GM12878 (cell line): Measurements from ENCODE around the gene TMEM266. TPM values are rescaled to one million over a fixed set of nuclear protein-coding genes. Genes with fewer than 3 reads are reported as not detected.

Source experiments
- ATAC-seq: fragments of 200-7000 bp; cut with Tn5 transposase; 3 replicates; pipeline ENCODE4 v1.9.1; 2020; ENCODE audit warnings: mild to moderate bottlenecking, moderate library complexity
- BruUV-seq: library from RNA; stranded (reverse); fragments of 400-500 nt; replicated peaks from 2 replicates; lab custom pipeline; 2021; lab: Mats Ljungman, UMichigan
- CTCF ChIA-PET: fragments of 300-600 bp; sonication (Branson Sonifier 250); formaldehyde crosslinking; extraction: SDS; loops from one replicate; lab custom pipeline; 2021; ENCODE audit warnings: inconsistent platforms; lab: Yijun Ruan, JAX
- POLR2A ChIA-PET: fragments of 350-600 bp; formaldehyde crosslinking; extraction: SDS; loops from one replicate; lab custom pipeline; 2021; ENCODE audit warnings: inconsistent platforms; lab: Charles Lee
- RAD21 ChIA-PET: fragments of 300-600 bp; sonication (Branson Sonifier 250); formaldehyde crosslinking; loops from one replicate; lab custom pipeline; 2023; ENCODE audit warnings: antibody characterized with exemption; ENCODE audit not compliant: unreplicated experiment; lab: Charles Lee
- SMC1A ChIA-PET: fragments of 300-600 bp; sonication (Branson Sonifier 250); formaldehyde crosslinking; loops from one replicate; lab custom pipeline; 2023; ENCODE audit not compliant: unreplicated experiment, uncharacterized antibody; lab: Charles Lee
- DNase-seq: peaks from one replicate; pipeline ENCODE4 v3.0.0-alpha.2; 2011; ENCODE audit warnings: low read depth, low spot score
- FAIRE-seq: peaks from 3 replicates; lab custom pipeline; 2011; peaks lifted over from hg19 to GRCh38; lab: Jason Lieb, UNC
- H2AFZ ChIP-seq: 2 replicates; pipeline ENCODE4 v1.6.0; 2011; ENCODE audit warnings: low read depth, low read length, control low read depth; ENCODE audit not compliant: control insufficient read depth
- H3K27ac ChIP-seq: 2 replicates; pipeline ENCODE4 v1.5.1; 2011; ENCODE audit warnings: control low read depth; ENCODE audit not compliant: control insufficient read depth, insufficient read depth
- H3K27me3 ChIP-seq, 2 experiments: replicated peaks in 1 of 2; 2 replicates each; pipeline versions ENCODE4 v1.6.0 to v1.6.1; 2011; ENCODE audit warnings: low read length in 1 of 2; ENCODE audit not compliant: control insufficient read depth in 2 of 2, insufficient read depth in 2 of 2
- H3K36me3 ChIP-seq, 2 experiments: 2 replicates each; pipeline ENCODE4 v1.5.1; 2011; ENCODE audit warnings: low read length in 1 of 2; ENCODE audit not compliant: control insufficient read depth in 2 of 2, insufficient read depth in 2 of 2
- H3K4me1 ChIP-seq: 2 replicates; pipeline ENCODE4 v1.6.1; 2011; ENCODE audit warnings: mild to moderate bottlenecking, low read length, moderate library complexity, mixed read lengths; ENCODE audit not compliant: control insufficient read depth, insufficient read depth
- H3K4me2 ChIP-seq: 2 replicates; pipeline ENCODE4 v1.6.0; 2011; ENCODE audit warnings: control low read depth; ENCODE audit not compliant: control insufficient read depth, insufficient read depth
- H3K4me3 ChIP-seq: fragments of 200-600 bp; sonication (generic); 2 replicates; pipeline ENCODE4 v1.5.1; 2016
- H3K79me2 ChIP-seq: 2 replicates; pipeline ENCODE4 v1.6.0; 2011; ENCODE audit warnings: low read length; ENCODE audit not compliant: control insufficient read depth, insufficient read depth
- H3K9ac ChIP-seq: 2 replicates; pipeline ENCODE4 v1.8.0; 2011; ENCODE audit warnings: low read length, control low read depth, mixed read lengths; ENCODE audit not compliant: control insufficient read depth, insufficient read depth
- H3K9me3 ChIP-seq: replicated peaks from 3 replicates; pipeline ENCODE4 v1.5.1; 2011; ENCODE audit warnings: mild to moderate bottlenecking, low read length; ENCODE audit not compliant: control insufficient read depth, insufficient read depth
- H4K20me1 ChIP-seq: 2 replicates; pipeline ENCODE4 v1.6.0; 2011; ENCODE audit not compliant: control insufficient read depth, insufficient read depth
- CBX3 ChIP-seq: fragments of 200-600 bp; sonication (generic); IDR thresholded peaks from 2 replicates; pipeline ENCODE4 v1.6.1; 2016; ENCODE audit warnings: low read depth, borderline replicate concordance
- CEBPB ChIP-seq, 2 experiments: fragments of 150-350 bp in 1 of 2; IDR thresholded peaks; 2 replicates each; pipeline ENCODE4 v1.6.1; 2012 to 2014; ENCODE audit warnings: low read depth in 2 of 2, low read length in 2 of 2, borderline replicate concordance in 1 of 2, inconsistent platforms in 1 of 2
- EGR1 ChIP-seq, 2 experiments: IDR thresholded peaks; 1 replicate in 1 of 2; 2 replicates in 1 of 2; pipeline ENCODE4 v1.6.1; 2011 to 2012; ENCODE audit warnings: low read depth in 2 of 2, low read length in 2 of 2, borderline replicate concordance in 1 of 2, mild to moderate bottlenecking in 1 of 2, moderate library complexity in 1 of 2
- EP300 ChIP-seq, 2 experiments: fragments of 150-350 bp in 1 of 2; IDR thresholded peaks; 2 replicates each; pipeline ENCODE4 v1.6.1; 2011 to 2012; ENCODE audit warnings: low read depth in 2 of 2, low read length in 2 of 2, borderline replicate concordance in 1 of 2, improper control_type of control experiment in 1 of 2, inconsistent platforms in 1 of 2; ENCODE audit not compliant: control insufficient read depth in 1 of 2
- GABPA ChIP-seq: IDR thresholded peaks from 2 replicates; pipeline ENCODE4 v1.6.1; 2014; ENCODE audit warnings: antibody characterized with exemption, low read depth, mild to moderate bottlenecking, inconsistent platforms
- IRF4 ChIP-seq: IDR thresholded peaks from 2 replicates; pipeline ENCODE4 v1.6.1; 2011; ENCODE audit warnings: low read depth, low read length
- NR2C1 ChIP-seq: fragments of 450-650 bp; IDR thresholded peaks from 2 replicates; pipeline ENCODE4 v1.6.1; 2017; ENCODE audit warnings: antibody characterized with exemption, mild to moderate bottlenecking, moderate library complexity
- STAT1 ChIP-seq: fragments of 450-650 bp; conservative IDR thresholded peaks from 2 replicates; pipeline ENCODE4 v1.6.1; 2014; ENCODE audit warnings: antibody characterized with exemption, mild to moderate bottlenecking
- TAF1 ChIP-seq: IDR thresholded peaks from 2 replicates; pipeline ENCODE4 v1.6.1; 2011; ENCODE audit warnings: mild to moderate bottlenecking, low read depth, low read length, borderline replicate concordance
- WGBS: methylation state at CpG from one replicate; pipeline ENCODE4 v1.1.6; 2016; ENCODE audit warnings: low lambda C conversion rate; ENCODE audit not compliant: insufficient replicate concordance, insufficient coverage; ENCODE audit errors: missing lambda C conversion rate; 5-methylcytosine and 5-hydroxymethylcytosine counted together
- in situ Hi-C: fragments of 300-500 bp; cut with MboI; formaldehyde crosslinking; loops from 9 replicates; pipeline ENCODE4 v1.14.3; 2018; ENCODE audit warnings: mixed read lengths
- intact Hi-C: fragments of 100-400 bp; cut with micrococcal nuclease; formaldehyde crosslinking; loops from one replicate; pipeline ENCODE4 v1.14.2; 2022; ENCODE audit not compliant: unreplicated experiment
- polyA plus RNA-seq, 11 experiments: library from polyadenylated mRNA; depleted of rRNA in 4 of 11; unstranded in 6 of 11; stranded (reverse) in 5 of 11; fragments of >200 nt; fragmentation: Nextera tagmentation in 4 of 11; fragmentation: Illumina TruSeq in 1 of 11; extraction: Ambion mirVana in 4 of 11; extraction: Trizol in 1 of 11; gene quantifications; 1 replicate in 1 of 11; 2 replicates in 10 of 11; pipeline versions ENCODE4 v1.2.1 to v1.2.3, GENCODE V29; 2011 to 2016; ENCODE audit warnings: inconsistent platforms in 2 of 11, missing spikeins in 2 of 11, low read depth in 1 of 11
- total RNA-seq, 4 experiments: library from RNA; depleted of rRNA in 3 of 4; stranded (reverse); fragments of >200 nt in 3 of 4; fragmentation: Illumina TruSeq in 1 of 4; extraction: Trizol in 1 of 4; gene quantifications; 2 replicates each; pipeline versions ENCODE4 v1.2.1 to v1.2.3, GENCODE V29; 2013 to 2021
- TF ChIP-seq, protein P1 (sequence below): fragments of 150-350 bp; IDR thresholded peaks from 2 replicates; pipeline ENCODE4 v1.6.1; 2016; ENCODE audit warnings: low read depth, low read length
- TF ChIP-seq, protein P2 (sequence below): fragments of 450-650 bp; IDR thresholded peaks from 2 replicates; pipeline ENCODE4 v1.6.1; 2016; ENCODE audit warnings: mild to moderate bottlenecking
- TF ChIP-seq, protein P3 (sequence below): IDR thresholded peaks from 2 replicates; pipeline ENCODE4 v1.6.1; 2012; ENCODE audit warnings: improper control_type of control experiment, low read depth, low read length; ENCODE audit not compliant: insufficient replicate concordance

TMEM266 gene
- total and polyA plus RNA-seq, 10 of the 15 experiments (the other 5 are each of a cell fraction or from before 2014, with no cell fraction given) = 0.11 to 0.70 (median 0.39) TPM

DNA sequence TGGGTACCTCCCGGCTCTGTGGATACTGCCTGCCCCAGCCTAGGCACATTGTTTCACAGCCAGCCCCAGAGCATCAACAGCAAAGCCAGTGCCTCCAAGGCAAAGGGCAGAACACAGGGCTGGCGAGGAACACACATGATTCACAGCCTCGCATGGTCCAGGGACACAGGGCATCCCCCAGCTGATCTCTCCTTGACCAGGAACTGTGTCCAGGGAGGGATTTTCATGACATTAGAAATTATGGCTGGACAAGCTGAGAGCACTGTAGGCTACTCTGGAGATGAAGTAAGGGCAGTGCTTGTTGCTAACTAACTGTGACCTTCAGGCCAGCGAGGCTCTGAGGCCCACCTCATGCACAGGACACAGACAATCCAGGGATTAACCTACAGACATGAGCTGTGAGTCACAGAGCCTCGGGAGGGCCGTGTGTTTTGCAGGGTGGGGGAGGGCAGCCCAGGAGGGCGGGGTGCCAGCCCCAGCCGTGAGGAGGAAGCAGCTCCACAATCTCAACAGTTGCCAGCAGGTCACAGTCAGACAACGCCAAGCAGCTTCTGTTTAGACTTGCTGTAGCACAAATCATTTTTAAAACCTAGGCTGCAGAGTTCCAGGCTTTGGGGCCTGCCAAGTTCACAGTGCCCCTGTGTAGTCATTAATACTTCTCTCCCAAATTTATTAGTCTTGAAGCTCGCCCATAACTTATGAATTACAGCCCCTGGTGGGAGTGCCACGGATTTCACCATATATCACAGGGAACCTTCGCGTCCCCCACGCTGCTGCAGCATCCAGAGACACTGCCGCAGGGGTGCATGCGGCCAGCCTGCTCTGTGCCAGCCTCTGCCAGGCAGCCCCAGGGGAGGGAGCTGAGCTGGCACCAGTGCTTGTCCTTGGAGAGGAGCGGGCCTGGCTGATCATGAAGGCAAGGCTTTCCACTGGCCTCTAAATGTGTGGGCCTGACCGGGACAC lies 136.8 kb downstream of the TMEM266 start:
- no peak overlapping the region for H3K4me3 ChIP-seq
- H3K36me3 ChIP-seq = no peaks in the 10 kb centered on the region
- H3K27ac ChIP-seq = no peak overlapping the region
- H2AFZ ChIP-seq = no peak overlapping the region
- FAIRE-seq = no peak
- H3K9me3 ChIP-seq = no peaks in the 10 kb centered on the region
- peak; percentile 21 for ATAC-seq
- H3K4me1 ChIP-seq = peaks cover 1% of the 10 kb centered on the region
- POLR2A ChIA-PET = interaction anchor here (0.6 kb wide), 1 partner anchor 40 kb away, joined by 3 read pairs; no protein-coding TSS in a partner anchor
- RAD21 ChIA-PET = no interaction called here
- DNase-seq = no peak
- BruUV-seq = no TSS peak
- SMC1A ChIA-PET = no interaction called here
- H3K9ac ChIP-seq = no peak overlapping the region; the same call in 1 of the 2 replicates
- no peak overlapping the region for H3K4me2 ChIP-seq
- no peaks in the 10 kb centered on the region for H3K27me3 ChIP-seq
- CTCF ChIA-PET = interaction anchor here (0.8 to 1.3 kb wide), 3 partner anchors 10 to 19 kb away, joined by 3 read pairs; no protein-coding TSS in a partner anchor
- H4K20me1 ChIP-seq = no peaks in the 10 kb centered on the region
- in situ Hi-C loops = no loop called here
- no peaks in the 10 kb centered on the region for H3K79me2 ChIP-seq
- 69% methylated on average over 16 of the region's 18 CpGs for WGBS
- intact Hi-C loops = no loop called here
- TF ChIP-seq, protein P1, sequence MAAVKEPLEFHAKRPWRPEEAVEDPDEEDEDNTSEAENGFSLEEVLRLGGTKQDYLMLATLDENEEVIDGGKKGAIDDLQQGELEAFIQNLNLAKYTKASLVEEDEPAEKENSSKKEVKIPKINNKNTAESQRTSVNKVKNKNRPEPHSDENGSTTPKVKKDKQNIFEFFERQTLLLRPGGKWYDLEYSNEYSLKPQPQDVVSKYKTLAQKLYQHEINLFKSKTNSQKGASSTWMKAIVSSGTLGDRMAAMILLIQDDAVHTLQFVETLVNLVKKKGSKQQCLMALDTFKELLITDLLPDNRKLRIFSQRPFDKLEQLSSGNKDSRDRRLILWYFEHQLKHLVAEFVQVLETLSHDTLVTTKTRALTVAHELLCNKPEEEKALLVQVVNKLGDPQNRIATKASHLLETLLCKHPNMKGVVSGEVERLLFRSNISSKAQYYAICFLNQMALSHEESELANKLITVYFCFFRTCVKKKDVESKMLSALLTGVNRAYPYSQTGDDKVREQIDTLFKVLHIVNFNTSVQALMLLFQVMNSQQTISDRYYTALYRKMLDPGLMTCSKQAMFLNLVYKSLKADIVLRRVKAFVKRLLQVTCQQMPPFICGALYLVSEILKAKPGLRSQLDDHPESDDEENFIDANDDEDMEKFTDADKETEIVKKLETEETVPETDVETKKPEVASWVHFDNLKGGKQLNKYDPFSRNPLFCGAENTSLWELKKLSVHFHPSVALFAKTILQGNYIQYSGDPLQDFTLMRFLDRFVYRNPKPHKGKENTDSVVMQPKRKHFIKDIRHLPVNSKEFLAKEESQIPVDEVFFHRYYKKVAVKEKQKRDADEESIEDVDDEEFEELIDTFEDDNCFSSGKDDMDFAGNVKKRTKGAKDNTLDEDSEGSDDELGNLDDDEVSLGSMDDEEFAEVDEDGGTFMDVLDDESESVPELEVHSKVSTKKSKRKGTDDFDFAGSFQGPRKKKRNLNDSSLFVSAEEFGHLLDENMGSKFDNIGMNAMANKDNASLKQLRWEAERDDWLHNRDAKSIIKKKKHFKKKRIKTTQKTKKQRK = no peak
- TF ChIP-seq NR2C1 = no peak
- TF ChIP-seq CBX3 = no peak
- no peak for TF ChIP-seq EP300 (IDR thresholded peaks at IDR 0.05; ENCODE audit: borderline replicate concordance in 1 of 2, control insufficient read depth in 1 of 2, low read depth in 2 of 2, low read length in 2 of 2)
- no peak for TF ChIP-seq CEBPB (IDR thresholded peaks at IDR 0.05; ENCODE audit: borderline replicate concordance in 1 of 2, low read depth in 2 of 2, low read length in 2 of 2)
- TF ChIP-seq, protein P2, sequence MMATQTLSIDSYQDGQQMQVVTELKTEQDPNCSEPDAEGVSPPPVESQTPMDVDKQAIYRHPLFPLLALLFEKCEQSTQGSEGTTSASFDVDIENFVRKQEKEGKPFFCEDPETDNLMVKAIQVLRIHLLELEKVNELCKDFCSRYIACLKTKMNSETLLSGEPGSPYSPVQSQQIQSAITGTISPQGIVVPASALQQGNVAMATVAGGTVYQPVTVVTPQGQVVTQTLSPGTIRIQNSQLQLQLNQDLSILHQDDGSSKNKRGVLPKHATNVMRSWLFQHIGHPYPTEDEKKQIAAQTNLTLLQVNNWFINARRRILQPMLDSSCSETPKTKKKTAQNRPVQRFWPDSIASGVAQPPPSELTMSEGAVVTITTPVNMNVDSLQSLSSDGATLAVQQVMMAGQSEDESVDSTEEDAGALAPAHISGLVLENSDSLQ = no peak
- TF ChIP-seq TAF1 = no peak
- TF ChIP-seq GABPA = no peak
- TF ChIP-seq, protein P3, sequence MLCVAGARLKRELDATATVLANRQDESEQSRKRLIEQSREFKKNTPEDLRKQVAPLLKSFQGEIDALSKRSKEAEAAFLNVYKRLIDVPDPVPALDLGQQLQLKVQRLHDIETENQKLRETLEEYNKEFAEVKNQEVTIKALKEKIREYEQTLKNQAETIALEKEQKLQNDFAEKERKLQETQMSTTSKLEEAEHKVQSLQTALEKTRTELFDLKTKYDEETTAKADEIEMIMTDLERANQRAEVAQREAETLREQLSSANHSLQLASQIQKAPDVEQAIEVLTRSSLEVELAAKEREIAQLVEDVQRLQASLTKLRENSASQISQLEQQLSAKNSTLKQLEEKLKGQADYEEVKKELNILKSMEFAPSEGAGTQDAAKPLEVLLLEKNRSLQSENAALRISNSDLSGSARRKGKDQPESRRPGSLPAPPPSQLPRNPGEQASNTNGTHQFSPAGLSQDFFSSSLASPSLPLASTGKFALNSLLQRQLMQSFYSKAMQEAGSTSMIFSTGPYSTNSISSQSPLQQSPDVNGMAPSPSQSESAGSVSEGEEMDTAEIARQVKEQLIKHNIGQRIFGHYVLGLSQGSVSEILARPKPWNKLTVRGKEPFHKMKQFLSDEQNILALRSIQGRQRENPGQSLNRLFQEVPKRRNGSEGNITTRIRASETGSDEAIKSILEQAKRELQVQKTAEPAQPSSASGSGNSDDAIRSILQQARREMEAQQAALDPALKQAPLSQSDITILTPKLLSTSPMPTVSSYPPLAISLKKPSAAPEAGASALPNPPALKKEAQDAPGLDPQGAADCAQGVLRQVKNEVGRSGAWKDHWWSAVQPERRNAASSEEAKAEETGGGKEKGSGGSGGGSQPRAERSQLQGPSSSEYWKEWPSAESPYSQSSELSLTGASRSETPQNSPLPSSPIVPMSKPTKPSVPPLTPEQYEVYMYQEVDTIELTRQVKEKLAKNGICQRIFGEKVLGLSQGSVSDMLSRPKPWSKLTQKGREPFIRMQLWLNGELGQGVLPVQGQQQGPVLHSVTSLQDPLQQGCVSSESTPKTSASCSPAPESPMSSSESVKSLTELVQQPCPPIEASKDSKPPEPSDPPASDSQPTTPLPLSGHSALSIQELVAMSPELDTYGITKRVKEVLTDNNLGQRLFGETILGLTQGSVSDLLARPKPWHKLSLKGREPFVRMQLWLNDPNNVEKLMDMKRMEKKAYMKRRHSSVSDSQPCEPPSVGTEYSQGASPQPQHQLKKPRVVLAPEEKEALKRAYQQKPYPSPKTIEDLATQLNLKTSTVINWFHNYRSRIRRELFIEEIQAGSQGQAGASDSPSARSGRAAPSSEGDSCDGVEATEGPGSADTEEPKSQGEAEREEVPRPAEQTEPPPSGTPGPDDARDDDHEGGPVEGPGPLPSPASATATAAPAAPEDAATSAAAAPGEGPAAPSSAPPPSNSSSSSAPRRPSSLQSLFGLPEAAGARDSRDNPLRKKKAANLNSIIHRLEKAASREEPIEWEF = no peak
- no peak for TF ChIP-seq STAT1
- TF ChIP-seq EGR1 (IDR thresholded peaks at IDR 0.05; ENCODE audit: borderline replicate concordance in 1 of 2, low read depth in 2 of 2, low read length in 2 of 2) = no peak
- no peak for TF ChIP-seq IRF4
